NCI-H146 (cell line): ENCODE measurements around the gene ATP1A2.
A peak's percentile ranks its signal among the peaks of the same experiment; 100 is the strongest.

Experiments used
- DNase-seq: peaks from one replicate; lab custom pipeline; 2025; lab: John Stamatoyannopoulos, UW

The ATP1A2 gene

DNA sequence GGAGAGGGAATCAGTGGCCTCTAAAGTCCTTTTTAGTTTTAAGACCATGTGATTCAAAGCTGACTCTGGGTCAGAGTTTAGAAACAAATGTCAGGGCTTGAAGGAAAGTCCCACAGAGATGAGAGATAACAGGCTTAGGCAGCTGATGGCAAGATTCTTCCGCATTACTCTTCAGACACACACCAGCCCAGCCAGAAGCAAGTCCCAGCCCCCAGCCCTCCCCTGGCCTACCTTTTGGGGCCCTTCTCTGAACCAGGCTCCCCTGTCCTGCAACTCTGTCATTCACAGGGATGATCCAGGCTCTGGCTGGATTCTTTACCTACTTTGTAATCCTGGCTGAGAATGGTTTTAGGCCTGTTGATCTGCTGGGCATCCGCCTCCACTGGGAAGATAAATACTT, 61.7 kb downstream of the ATP1A2 start:
- no peak for DNase-seq

- no peak for DNase-seq
These were observed 62.1 kb downstream of the ATP1A2 start for GRCh38 chr1:160177667-160178066.

DNA sequence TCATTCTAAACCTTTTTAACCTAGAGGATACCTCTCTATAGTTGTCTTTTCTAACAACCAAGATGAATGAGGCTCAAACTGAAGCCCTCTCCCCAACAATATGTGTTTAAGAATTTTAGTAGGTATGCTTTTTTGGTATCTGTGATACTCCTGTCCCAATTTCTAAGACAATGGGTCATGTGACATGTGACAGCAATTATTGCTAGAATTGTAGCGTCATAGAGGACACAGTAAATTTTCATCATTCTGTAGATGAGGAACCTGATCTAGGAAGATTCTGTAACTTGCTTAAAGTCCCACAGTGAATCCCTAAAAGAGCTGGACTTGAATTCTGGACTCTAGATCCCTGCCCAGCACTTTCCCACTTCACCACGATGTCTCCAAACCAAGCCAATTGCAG, 63.2 kb downstream of the ATP1A2 start:
- DNase-seq: no peak

- no peak for DNase-seq
These were observed 63.8 kb downstream of the ATP1A2 start for GRCh38 chr1:160179336-160179735.

GRCh38 chr1:160186246-160186645, 70.7 kb downstream of the ATP1A2 start:
- DNase-seq: no peak

DNA sequence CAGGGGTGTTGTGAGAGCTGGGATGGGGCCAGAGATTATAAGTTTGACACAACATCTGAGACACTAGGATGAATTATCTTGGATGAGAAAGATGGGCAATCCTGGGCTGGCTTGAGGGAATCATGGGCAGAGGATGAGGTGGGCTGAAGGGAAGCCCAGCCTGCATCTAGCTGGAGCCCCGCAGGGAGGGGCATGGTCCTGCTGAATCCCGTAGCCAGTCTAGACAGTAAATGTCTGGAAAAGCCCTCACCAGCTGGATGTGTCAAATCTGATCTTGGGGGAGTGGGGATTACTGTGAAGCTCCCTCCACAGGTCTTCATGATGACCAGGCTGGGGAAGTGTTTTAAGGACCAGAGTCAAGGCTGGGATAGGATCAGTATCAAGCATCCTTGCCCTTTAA, 71.2 kb downstream of the ATP1A2 start:
- no peak for DNase-seq

- no peak for DNase-seq
These were observed 71.8 kb downstream of the ATP1A2 start for GRCh38 chr1:160187407-160187806.

- no peak for DNase-seq
These were observed 72.8 kb downstream of the ATP1A2 start for GRCh38 chr1:160188341-160188740.

GRCh38 chr1:160189649-160190625, 74.4 kb downstream of the ATP1A2 start, which contains the start of gene CASQ1:
CASQ1 (plus strand) TSS chr1:160190575; CDS start chr1:160190752, 177 bp downstream.
- DNase-seq: peak; percentile 9

GRCh38 chr1:160191756-160192155, 76.2 kb downstream of the ATP1A2 start:
- no peak for DNase-seq

- no peak for DNase-seq
These were observed 76.7 kb downstream of the ATP1A2 start for GRCh38 chr1:160192234-160192633.
